ENCODE data around the gene SECISBP2L.

The SECISBP2L gene

GRCh38 chr15:49059491-49059890 lies 13.2 kb upstream of the SECISBP2L start:
- no peak for DNase-seq (ENCODE audit: low read depth in 3 of 3, low spot score in 1 of 3)

GRCh38 chr15:49058559-49058958 lies 12.3 kb upstream of the SECISBP2L start:
- no peak for DNase-seq (ENCODE audit: low read depth in 3 of 3, low spot score in 1 of 3)

- DNase-seq (ENCODE audit: low read depth in 3 of 3, low spot score in 1 of 3): no peak
Measured at GRCh38 chr15:49055630-49056029, 9.4 kb upstream of the SECISBP2L start.

DNA sequence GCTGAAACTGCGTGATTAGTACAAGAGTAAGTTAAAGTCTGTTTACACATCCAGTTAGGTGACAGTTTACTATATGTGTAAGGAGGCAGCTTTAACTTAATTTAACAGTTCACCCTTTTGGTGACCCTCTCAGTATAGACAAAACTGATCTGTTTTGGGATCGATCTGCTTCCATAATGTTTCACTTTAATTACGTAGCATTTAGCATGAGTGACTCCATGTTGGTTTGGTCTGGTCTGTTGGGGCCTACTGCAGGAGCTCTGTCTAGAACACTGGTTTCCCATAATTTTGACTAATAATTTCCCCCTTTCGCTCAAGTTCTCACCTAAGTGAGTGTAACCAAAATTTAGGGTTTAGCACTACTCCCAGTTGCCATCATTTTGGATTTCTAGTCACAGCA lies 6.4 kb upstream of the SECISBP2L start:
- DNase-seq (ENCODE audit: low read depth in 3 of 3, low spot score in 1 of 3): no peak

GRCh38 chr15:49047456-49047855 lies 1.2 kb upstream of the SECISBP2L start:
- no peak for DNase-seq (ENCODE audit: low read depth in 3 of 3, low spot score in 1 of 3)

DNA sequence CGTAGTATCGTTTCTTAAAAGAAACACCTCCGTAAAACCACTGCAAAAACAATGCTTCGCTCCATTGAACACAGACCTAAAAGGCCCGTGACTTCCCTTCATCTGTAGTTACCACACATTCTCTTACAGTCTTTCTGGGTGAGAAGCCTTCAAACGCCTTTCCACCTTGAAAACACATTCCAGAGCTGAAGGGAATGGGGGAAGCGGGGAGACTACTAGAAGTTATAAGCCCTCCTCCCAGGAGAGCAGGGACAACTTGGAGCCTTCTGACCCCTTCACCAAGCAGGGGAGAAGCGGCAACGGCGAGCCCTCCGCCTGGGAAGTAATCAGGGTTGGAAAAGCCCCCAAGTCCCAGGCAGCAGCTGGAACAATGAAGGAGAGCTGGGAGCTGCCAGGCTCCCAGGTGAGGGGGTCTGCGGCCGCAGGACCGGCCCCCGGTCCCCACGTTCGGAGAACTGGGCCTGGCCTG lies 461 bp downstream of the SECISBP2L start:
- no peak for DNase-seq (ENCODE audit: low read depth in 3 of 3, low spot score in 1 of 3)

DNA sequence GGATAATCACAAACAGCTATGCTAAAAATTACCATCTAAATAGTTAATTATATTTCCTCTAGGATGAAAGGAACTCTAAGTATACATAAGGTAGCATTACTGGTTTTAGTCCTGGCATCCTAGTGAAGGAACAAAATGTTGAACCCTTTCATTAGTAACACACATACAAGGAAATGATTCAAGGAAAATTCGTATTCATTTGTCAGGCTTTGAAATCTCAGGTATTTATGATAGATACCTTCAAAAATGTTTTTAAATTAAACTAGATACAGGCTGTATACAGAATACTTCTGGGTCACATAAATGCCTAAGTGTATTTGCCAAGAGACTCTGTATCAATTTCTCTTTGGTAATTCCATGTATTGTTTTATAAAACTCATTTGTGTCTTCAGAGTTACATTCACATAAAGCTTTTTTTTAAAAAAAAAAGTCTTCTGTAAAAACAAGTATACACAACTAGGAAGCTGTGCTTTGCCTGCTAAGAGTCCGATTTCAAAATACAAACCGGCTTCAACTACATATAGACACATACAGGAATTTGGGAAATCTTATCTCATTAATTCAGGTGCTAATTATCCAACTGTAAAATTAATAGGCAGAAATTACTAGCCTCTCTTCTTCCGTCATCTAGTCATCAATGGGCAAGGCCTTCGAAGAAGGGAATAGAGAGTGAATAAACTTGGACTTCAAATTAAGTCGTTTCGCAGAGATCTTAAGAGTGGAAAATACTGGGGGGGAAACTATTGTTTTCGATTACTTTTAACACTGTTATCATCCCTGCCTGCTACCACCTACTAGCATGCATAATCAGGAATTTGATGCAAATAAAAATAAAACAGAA lies 1.3 kb downstream of the SECISBP2L start:
- no peak for DNase-seq (ENCODE audit: low read depth in 3 of 3, low spot score in 1 of 3)

DNA sequence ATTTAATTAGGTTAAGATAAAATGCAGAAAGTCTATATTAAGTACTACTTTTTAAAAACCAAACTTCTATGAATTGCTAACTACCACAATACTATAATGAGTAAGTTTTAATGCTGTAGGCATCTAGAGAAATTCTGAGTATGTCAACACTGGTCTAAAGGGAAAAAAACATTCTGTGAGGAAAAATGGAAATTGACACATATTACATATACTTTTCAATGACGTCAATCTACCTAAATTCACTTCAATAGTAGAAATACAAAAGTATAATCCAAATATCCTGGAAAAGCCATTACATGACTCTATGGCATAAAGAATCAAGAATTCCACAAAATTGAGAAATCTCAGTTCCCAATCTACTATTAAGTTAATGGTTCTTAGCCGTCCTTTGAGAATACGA lies 2.2 kb downstream of the SECISBP2L start:
- DNase-seq (ENCODE audit: low read depth in 3 of 3, low spot score in 1 of 3): no peak

DNA sequence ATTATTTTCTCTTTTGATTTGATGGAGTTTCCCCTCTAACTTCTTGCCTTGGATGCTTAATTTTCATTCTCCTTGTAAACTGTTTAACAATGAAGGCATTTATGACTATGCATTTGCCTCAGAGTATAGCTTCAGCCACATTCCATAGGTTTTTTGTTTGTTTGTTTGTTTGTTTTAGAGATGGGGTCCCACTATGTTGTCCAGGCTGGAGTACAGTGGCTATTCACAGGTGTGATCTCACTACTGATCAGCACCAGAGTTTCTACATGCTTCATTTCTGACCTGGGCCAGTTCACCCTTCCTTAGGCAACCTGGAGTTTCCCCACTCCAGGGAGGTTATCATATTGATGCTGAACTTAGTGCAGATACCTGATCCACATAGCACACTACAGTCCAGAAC lies 4.1 kb downstream of the SECISBP2L start:
- no peak for DNase-seq (ENCODE audit: low read depth in 3 of 3, low spot score in 1 of 3)

GRCh38 chr15:49041426-49041825 lies 4.8 kb downstream of the SECISBP2L start:
- DNase-seq (ENCODE audit: low read depth in 3 of 3, low spot score in 1 of 3): no peak

- no peak for DNase-seq (ENCODE audit: low read depth in 3 of 3, low spot score in 1 of 3)
Measured at GRCh38 chr15:49040151-49040550, 6.1 kb downstream of the SECISBP2L start.

GRCh38 chr15:49038382-49038781 lies 7.9 kb downstream of the SECISBP2L start:
- DNase-seq (ENCODE audit: low read depth in 3 of 3, low spot score in 1 of 3): no peak

- no peak for DNase-seq (ENCODE audit: low read depth in 3 of 3, low spot score in 1 of 3)
Measured at GRCh38 chr15:49037546-49037940, 8.7 kb downstream of the SECISBP2L start.

- DNase-seq (ENCODE audit: low read depth in 3 of 3, low spot score in 1 of 3): no peak
Measured at GRCh38 chr15:49036650-49037545, 9.3 kb downstream of the SECISBP2L start.

- no peak for DNase-seq (ENCODE audit: low read depth in 3 of 3, low spot score in 1 of 3)
Measured at GRCh38 chr15:49035825-49036224, 10.4 kb downstream of the SECISBP2L start.

GRCh38 chr15:49032601-49033145 lies 13.6 kb downstream of the SECISBP2L start:
- no peak for DNase-seq (ENCODE audit: low read depth in 3 of 3, low spot score in 1 of 3)

DNA sequence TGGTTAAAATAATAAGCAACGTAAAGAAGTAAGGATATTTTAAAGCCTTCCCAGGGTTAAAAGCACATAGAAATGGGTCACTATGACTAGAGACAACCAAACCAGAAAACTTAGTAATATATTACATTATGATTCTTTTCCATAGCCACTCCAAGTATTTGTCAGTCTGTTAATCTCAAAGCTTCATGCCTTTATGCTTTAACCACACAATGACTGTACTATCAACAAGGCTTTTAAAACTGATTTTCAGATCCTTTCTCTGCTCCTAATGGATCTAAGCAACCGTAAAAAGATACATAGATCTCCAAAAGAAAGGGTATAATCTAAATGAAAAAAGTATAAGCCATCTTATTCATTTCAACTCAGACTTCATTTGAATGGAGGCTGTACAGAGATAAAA lies 14.4 kb downstream of the SECISBP2L start:
- no peak for DNase-seq (ENCODE audit: low read depth in 3 of 3, low spot score in 1 of 3)

GRCh38 chr15:49026700-49027099 lies 19.5 kb downstream of the SECISBP2L start:
- DNase-seq (ENCODE audit: low read depth in 3 of 3, low spot score in 1 of 3): no peak

DNA sequence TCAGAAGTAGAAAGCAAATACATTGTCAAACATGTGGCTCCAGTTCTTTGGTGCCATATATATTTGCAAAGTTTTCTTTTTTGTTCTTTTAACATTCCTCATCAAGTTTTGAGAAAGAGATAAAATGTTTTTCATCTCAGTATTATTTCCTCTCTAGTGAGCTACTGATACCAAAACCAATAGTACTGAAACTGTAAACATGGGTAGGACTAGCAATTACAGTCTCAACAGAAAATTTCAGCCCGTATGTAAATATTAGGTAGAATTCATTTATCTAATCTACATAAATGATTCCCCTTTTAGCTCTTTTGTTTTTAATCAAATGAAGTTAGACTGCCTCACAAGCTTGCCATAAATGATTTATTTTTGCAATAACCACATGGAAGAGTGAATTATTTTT lies 21.4 kb downstream of the SECISBP2L start:
- DNase-seq (ENCODE audit: low read depth in 3 of 3, low spot score in 1 of 3): no peak

- DNase-seq (ENCODE audit: low read depth in 3 of 3, low spot score in 1 of 3): no peak
Measured at GRCh38 chr15:49023354-49023753, 22.9 kb downstream of the SECISBP2L start.

DNA sequence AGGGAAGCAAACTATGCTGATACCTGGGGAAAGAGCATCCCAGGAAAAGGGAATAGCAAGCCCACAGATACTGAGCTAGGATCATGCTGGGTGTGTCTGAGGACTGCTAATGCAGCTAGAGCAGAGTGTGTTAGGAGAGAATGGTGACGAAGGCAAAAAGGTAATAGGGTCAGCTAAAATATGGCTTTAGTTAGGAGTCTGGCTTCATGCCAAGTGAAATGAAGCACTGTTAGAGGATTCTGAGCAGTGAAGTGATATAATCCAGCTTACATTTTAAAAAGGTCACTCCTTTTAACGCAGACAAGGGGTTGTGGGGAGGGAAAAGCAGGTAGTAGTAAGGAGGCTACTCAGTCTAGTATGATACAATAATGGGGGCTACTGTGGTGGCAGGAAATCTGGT lies 30.4 kb downstream of the SECISBP2L start:
- DNase-seq (ENCODE audit: low read depth in 3 of 3, low spot score in 1 of 3): no peak

- DNase-seq (ENCODE audit: low read depth in 3 of 3, low spot score in 1 of 3): no peak
Measured at GRCh38 chr15:48999314-48999713, 46.9 kb downstream of the SECISBP2L start.
